Transverse colon (tissue), 4 donors: Measurements from ENCODE around the gene SPATA17.

Experiments used
- CTCF ChIP-seq, 5 experiments: fragments of 200-600 bp in 3 of 5; fragments of 450-650 bp in 2 of 5; sonication (generic) in 3 of 5; IDR thresholded peaks; 1 replicate in 2 of 5; 2 replicates in 3 of 5; pipeline ENCODE4 v1.5.1; 2016 to 2017; ENCODE audit warnings: antibody characterized with exemption in 5 of 5, inconsistent platforms in 3 of 5, mild to moderate bottlenecking in 2 of 5, moderate library complexity in 1 of 5
- EP300 ChIP-seq: sonication (generic); formaldehyde crosslinking; IDR thresholded peaks from one replicate; pipeline ENCODE4 v1.6.1; 2017; ENCODE audit warnings: antibody characterized with exemption, low read depth
- POLR2A ChIP-seq: fragments of 450-650 bp; IDR thresholded peaks from one replicate; pipeline ENCODE4 v1.6.1; 2016; ENCODE audit warnings: antibody characterized with exemption, mild to moderate bottlenecking, moderate library complexity
- POLR2AphosphoS5 ChIP-seq, 3 donors: sonication (generic); formaldehyde crosslinking; IDR thresholded peaks; one replicate each; pipeline ENCODE4 v1.6.1; 2016; ENCODE audit warnings: antibody characterized with exemption in 3 of 3

GRCh38 chr1:217892750-217893149 lies 261.6 kb downstream of the SPATA17 start:
- TF ChIP-seq CTCF (IDR thresholded peaks at IDR 0.05) = no peak
- TF ChIP-seq POLR2A = no peak
- no peak for TF ChIP-seq POLR2AphosphoS5 (IDR thresholded peaks at IDR 0.05)
- no peak for TF ChIP-seq EP300
